Measurements from ENCODE around the gene ZFR2.

ZFR2 gene

DNA sequence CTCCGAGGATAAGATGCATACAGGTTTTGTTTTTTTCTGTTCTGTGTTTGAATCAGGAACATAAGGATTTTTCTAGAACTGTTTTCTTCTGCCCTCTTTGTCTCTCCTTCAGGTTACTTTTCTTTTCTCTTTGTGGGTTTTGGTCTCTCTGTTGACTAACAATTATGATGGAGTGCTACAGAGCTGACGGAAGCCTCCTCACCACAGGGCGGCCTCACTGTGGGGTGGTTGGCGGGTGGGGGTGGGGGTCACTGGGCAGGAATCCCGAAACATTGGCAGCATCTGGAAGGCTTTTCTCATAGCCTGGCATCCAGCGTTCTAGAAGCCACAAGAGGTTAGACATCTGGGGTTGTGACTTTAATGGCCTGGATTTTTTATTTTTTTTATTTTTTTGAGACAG lies 70.7 kb downstream of the ZFR2 start:
- H3K36me3 ChIP-seq (ENCODE audit: control insufficient read depth, insufficient read depth, low read length, severe bottlenecking), result no peaks in the 10 kb centered on the region
- peaks cover 18% of the 10 kb centered on the region for H3K27me3 ChIP-seq (replicated peaks; ENCODE audit: control insufficient read depth, insufficient read depth, low read length)
- peaks cover 10% of the 10 kb centered on the region for H3K9me3 ChIP-seq (ENCODE audit: control insufficient read depth, low read length)
- no peak overlapping the region for H3K9ac ChIP-seq (ENCODE audit: low read length)
- DNase-seq (ENCODE audit: low read depth), result no peak
- H3K4me3 ChIP-seq (ENCODE audit: low read length), result no peak overlapping the region
- H3K4me1 ChIP-seq (ENCODE audit: control insufficient read depth, insufficient read depth, low read length), result no peaks in the 10 kb centered on the region

GRCh38 chr19:3796358-3796757 lies 72.5 kb downstream of the ZFR2 start:
- no peak for DNase-seq (ENCODE audit: low read depth)
- H3K27me3 ChIP-seq (replicated peaks; ENCODE audit: control insufficient read depth, insufficient read depth, low read length), result peaks cover 11% of the 10 kb centered on the region
- no peak overlapping the region for H3K9ac ChIP-seq (ENCODE audit: low read length)
- no peaks in the 10 kb centered on the region for H3K4me1 ChIP-seq (ENCODE audit: control insufficient read depth, insufficient read depth, low read length)
- H3K4me3 ChIP-seq (ENCODE audit: low read length), result no peak overlapping the region
- no peaks in the 10 kb centered on the region for H3K36me3 ChIP-seq (ENCODE audit: control insufficient read depth, insufficient read depth, low read length, severe bottlenecking)
- peaks cover 10% of the 10 kb centered on the region for H3K9me3 ChIP-seq (ENCODE audit: control insufficient read depth, low read length)

- no peak for DNase-seq (ENCODE audit: low read depth)
- Histone ChIP-seq H3K9ac (ENCODE audit: low read length) (no peak overlapping the region), H3K27me3 (replicated peaks; ENCODE audit: control insufficient read depth, insufficient read depth, low read length) (peaks cover 15% of the 10 kb centered on the region), H3K9me3 (ENCODE audit: control insufficient read depth, low read length) (peaks cover 22% of the 10 kb centered on the region), H3K4me1 (ENCODE audit: control insufficient read depth, insufficient read depth, low read length) (no peaks in the 10 kb centered on the region), H3K4me3 (ENCODE audit: low read length) (no peak overlapping the region), H3K36me3 (ENCODE audit: control insufficient read depth, insufficient read depth, low read length, severe bottlenecking) (no peaks in the 10 kb centered on the region)
Observed at GRCh38 chr19:3793799-3794198, 75.0 kb downstream of the ZFR2 start.

DNA sequence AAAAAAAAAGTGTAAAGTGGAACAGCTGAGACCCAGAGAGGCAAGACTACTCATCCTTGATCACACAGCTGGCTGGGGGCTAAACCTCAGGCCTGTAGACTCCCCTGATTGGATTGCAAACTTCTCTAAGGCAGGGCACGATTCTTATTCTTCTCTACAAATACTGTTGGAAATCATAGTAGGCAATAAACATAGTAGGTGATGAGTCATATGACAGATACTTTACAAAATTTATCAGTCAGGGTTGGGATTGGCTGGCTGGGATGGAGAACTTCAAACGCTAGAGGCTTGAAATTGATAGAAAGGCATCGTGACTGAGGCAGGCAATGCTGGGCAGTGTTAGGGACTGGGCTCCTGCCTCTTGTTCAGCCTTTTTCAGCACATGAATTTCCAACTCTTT lies 76.7 kb downstream of the ZFR2 start:
- Histone ChIP-seq H3K9me3 (ENCODE audit: control insufficient read depth, low read length) (peaks cover 22% of the 10 kb centered on the region), H3K9ac (ENCODE audit: low read length) (no peak overlapping the region), H3K36me3 (ENCODE audit: control insufficient read depth, insufficient read depth, low read length, severe bottlenecking) (no peaks in the 10 kb centered on the region), H3K4me1 (ENCODE audit: control insufficient read depth, insufficient read depth, low read length) (no peaks in the 10 kb centered on the region), H3K27me3 (replicated peaks; ENCODE audit: control insufficient read depth, insufficient read depth, low read length) (peaks cover 15% of the 10 kb centered on the region), H3K4me3 (ENCODE audit: low read length) (no peak overlapping the region)
- no peak for DNase-seq (ENCODE audit: low read depth)

DNA sequence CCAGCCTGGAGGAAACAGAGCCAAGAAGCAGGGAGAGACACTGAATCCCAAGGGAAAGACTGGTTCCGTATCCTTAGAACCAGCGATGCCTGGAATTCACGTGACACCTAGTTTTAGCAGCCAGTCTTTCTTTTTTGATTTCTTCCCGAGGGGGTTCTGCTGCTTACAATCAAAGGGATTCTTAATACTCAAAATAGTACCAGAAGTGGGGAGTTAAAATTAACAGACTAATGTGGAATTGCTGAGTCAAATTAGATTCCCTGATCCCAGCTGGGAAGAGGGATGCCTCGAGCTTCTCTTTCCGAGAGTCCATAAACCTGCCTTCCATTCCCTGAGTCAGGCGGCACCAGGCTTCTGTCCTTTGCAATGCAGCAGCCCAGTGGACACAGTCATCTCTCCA lies 77.9 kb downstream of the ZFR2 start:
- no peaks in the 10 kb centered on the region for H3K4me1 ChIP-seq (ENCODE audit: control insufficient read depth, insufficient read depth, low read length)
- no peak overlapping the region for H3K9ac ChIP-seq (ENCODE audit: low read length)
- peaks cover 12% of the 10 kb centered on the region for H3K9me3 ChIP-seq (ENCODE audit: control insufficient read depth, low read length)
- no peak for DNase-seq (ENCODE audit: low read depth)
- no peaks in the 10 kb centered on the region for H3K36me3 ChIP-seq (ENCODE audit: control insufficient read depth, insufficient read depth, low read length, severe bottlenecking)
- H3K27me3 ChIP-seq (replicated peaks; ENCODE audit: control insufficient read depth, insufficient read depth, low read length), result peaks cover 15% of the 10 kb centered on the region
- H3K4me3 ChIP-seq (ENCODE audit: low read length), result no peak overlapping the region

- H3K36me3 ChIP-seq (ENCODE audit: control insufficient read depth, insufficient read depth, low read length, severe bottlenecking), result no peaks in the 10 kb centered on the region
- H3K9me3 ChIP-seq (ENCODE audit: control insufficient read depth, low read length), result peaks cover 12% of the 10 kb centered on the region
- H3K4me1 ChIP-seq (ENCODE audit: control insufficient read depth, insufficient read depth, low read length), result no peaks in the 10 kb centered on the region
- H3K27me3 ChIP-seq (replicated peaks; ENCODE audit: control insufficient read depth, insufficient read depth, low read length), result peaks cover 15% of the 10 kb centered on the region
- H3K4me3 ChIP-seq (ENCODE audit: low read length), result no peak overlapping the region
- H3K9ac ChIP-seq (ENCODE audit: low read length), result no peak overlapping the region
- no peak for DNase-seq (ENCODE audit: low read depth)
Observed at GRCh38 chr19:3790209-3790734, 78.6 kb downstream of the ZFR2 start.

- Histone ChIP-seq H3K4me1 (ENCODE audit: control insufficient read depth, insufficient read depth, low read length) (no peaks in the 10 kb centered on the region), H3K9ac (ENCODE audit: low read length) (no peak overlapping the region), H3K4me3 (ENCODE audit: low read length) (no peak overlapping the region), H3K27me3 (replicated peaks; ENCODE audit: control insufficient read depth, insufficient read depth, low read length) (peaks cover 15% of the 10 kb centered on the region), H3K36me3 (ENCODE audit: control insufficient read depth, insufficient read depth, low read length, severe bottlenecking) (no peaks in the 10 kb centered on the region), H3K9me3 (ENCODE audit: control insufficient read depth, low read length) (peaks cover 12% of the 10 kb centered on the region)
- no peak for DNase-seq (ENCODE audit: low read depth)
Observed at GRCh38 chr19:3788996-3789778, 79.7 kb downstream of the ZFR2 start.

- Histone ChIP-seq H3K9ac (ENCODE audit: low read length) (no peak within 1 kb of the TSS), H3K27me3 (replicated peaks; ENCODE audit: control insufficient read depth, insufficient read depth, low read length) (peaks cover 15% of the 10 kb centered on the region), H3K9me3 (ENCODE audit: control insufficient read depth, low read length) (peaks cover 28% of the 10 kb centered on the region), H3K4me1 (ENCODE audit: control insufficient read depth, insufficient read depth, low read length) (no peaks in the 10 kb centered on the region), H3K36me3 (ENCODE audit: control insufficient read depth, insufficient read depth, low read length, severe bottlenecking) (no peaks in the 10 kb centered on the region), H3K4me3 (ENCODE audit: low read length) (no peak within 1 kb of the TSS)
- no peak for DNase-seq (ENCODE audit: low read depth)
Observed at GRCh38 chr19:3785938-3786824, 82.7 kb downstream of the ZFR2 start, which contains the start of gene MATK. Gene MATK (minus strand): TSS chr19:3786381. CDS start chr19:3785135, 1,246 bp downstream.

- Histone ChIP-seq H3K9ac (ENCODE audit: low read length) (no peak overlapping the region), H3K4me3 (ENCODE audit: low read length) (no peak overlapping the region), H3K36me3 (ENCODE audit: control insufficient read depth, insufficient read depth, low read length, severe bottlenecking) (no peaks in the 10 kb centered on the region), H3K9me3 (ENCODE audit: control insufficient read depth, low read length) (peaks cover 27% of the 10 kb centered on the region), H3K4me1 (ENCODE audit: control insufficient read depth, insufficient read depth, low read length) (no peaks in the 10 kb centered on the region), H3K27me3 (replicated peaks; ENCODE audit: control insufficient read depth, insufficient read depth, low read length) (peaks cover 11% of the 10 kb centered on the region)
- DNase-seq (ENCODE audit: low read depth), result no peak
Observed at GRCh38 chr19:3785451-3785937, 83.3 kb downstream of the ZFR2 start.

DNA sequence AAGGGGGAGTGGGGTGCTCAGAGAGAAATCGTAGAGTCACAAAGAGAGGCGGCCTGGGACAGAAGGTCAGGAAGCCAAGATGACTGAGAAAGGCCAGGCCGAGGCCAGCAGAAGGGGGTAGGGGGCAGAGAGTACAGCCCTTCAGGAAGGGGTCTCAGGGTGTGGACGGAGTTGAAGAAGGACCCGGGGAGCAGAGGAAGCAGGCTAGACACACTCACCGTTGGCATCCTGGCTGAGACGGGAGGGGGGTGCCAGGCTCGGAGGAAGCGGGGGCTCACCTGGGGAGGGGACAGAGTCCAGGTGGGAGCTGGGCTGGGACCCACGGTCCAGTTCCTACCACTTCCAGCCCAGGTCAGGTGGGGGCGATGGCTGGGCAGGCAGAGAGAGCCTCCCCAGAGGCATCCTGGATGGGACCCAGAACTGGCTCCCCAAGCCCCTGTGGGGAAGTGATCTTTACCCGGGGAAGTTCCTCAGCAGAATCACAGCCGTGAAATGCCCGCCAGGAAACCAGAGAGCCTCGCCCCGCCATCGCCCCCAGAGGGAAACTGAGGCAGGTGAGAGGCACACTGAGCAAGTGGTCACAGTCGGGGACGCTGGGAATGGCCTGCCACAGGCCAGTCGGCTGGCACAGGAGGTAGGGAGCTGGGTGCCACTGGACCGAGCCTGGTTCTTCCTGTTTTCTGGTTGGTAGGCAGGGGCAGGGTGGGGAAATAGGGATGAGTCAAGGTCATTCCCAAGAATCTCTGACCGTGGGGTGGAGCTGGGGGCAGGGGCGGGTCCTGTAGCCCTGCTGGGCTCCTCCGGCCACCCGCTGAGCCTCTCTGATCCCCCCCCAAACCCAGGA lies 84.0 kb downstream of the ZFR2 start:
- no peak overlapping the region for H3K9ac ChIP-seq (ENCODE audit: low read length)
- peaks cover 4% of the 10 kb centered on the region for H3K27me3 ChIP-seq (replicated peaks; ENCODE audit: control insufficient read depth, insufficient read depth, low read length)
- no peak for DNase-seq (ENCODE audit: low read depth)
- H3K9me3 ChIP-seq (ENCODE audit: control insufficient read depth, low read length), result peaks cover 24% of the 10 kb centered on the region
- H3K36me3 ChIP-seq (ENCODE audit: control insufficient read depth, insufficient read depth, low read length, severe bottlenecking), result no peaks in the 10 kb centered on the region
- H3K4me3 ChIP-seq (ENCODE audit: low read length), result no peak overlapping the region
- H3K4me1 ChIP-seq (ENCODE audit: control insufficient read depth, insufficient read depth, low read length), result no peaks in the 10 kb centered on the region

Data from adipocyte (in vitro differentiated cells).